K562 (cell line): ENCODE results near the gene C1QA.

Source experiments
- NCOA6 ChIP-seq: fragments of 450-650 bp; IDR thresholded peaks from 2 replicates; pipeline ENCODE4 v1.6.1; 2017; ENCODE audit warnings: mild to moderate bottlenecking
- POLR2AphosphoS5 ChIP-seq: IDR thresholded peaks from 2 replicates; pipeline ENCODE4 v1.6.1; 2011; ENCODE audit warnings: mild to moderate bottlenecking, low read depth, low read length, moderate library complexity; ENCODE audit not compliant: control insufficient read depth, insufficient read depth
- SIRT6 ChIP-seq: IDR thresholded peaks from one replicate; pipeline ENCODE4 v1.6.1; 2012; ENCODE audit warnings: low read depth, mild to moderate bottlenecking, control low read depth, inconsistent platforms, low read length, moderate library complexity
- YY1 ChIP-seq, 3 experiments: IDR thresholded peaks; 2 replicates each; pipeline ENCODE4 v1.6.1; 2011; ENCODE audit warnings: low read length in 2 of 3, mild to moderate bottlenecking in 2 of 3, moderate library complexity in 2 of 3, borderline replicate concordance in 1 of 3, control low read depth in 1 of 3, low read depth in 1 of 3; ENCODE audit not compliant: insufficient read depth in 3 of 3, insufficient replicate concordance in 2 of 3, control insufficient read depth in 1 of 3, insufficient read length in 1 of 3; ENCODE audit errors: extremely low read depth in 1 of 3
- ZFX ChIP-seq: sonication (generic); formaldehyde crosslinking; IDR thresholded peaks from 2 replicates; pipeline ENCODE4 v1.8.0; 2022; ENCODE audit warnings: mild to moderate bottlenecking, missing genetic modification reagents, moderate library complexity
- TF ChIP-seq, protein P1 (sequence below): fragments of 450-650 bp; conservative IDR thresholded peaks from 2 replicates; pipeline ENCODE4 v1.6.1; 2016; ENCODE audit warnings: missing genetic modification characterization, low read depth, mild to moderate bottlenecking, control low read depth, missing compliant biosample characterization
- TF ChIP-seq, protein P2 (sequence below): fragments of 450-650 bp; formaldehyde crosslinking; IDR thresholded peaks from 2 replicates; pipeline ENCODE4 v1.4.0; 2020; ENCODE audit warnings: mild to moderate bottlenecking, moderate library complexity
- TF ChIP-seq, protein P3 (sequence below): sonication (generic); formaldehyde crosslinking; IDR thresholded peaks from 2 replicates; pipeline ENCODE4 v1.8.1; 2022; ENCODE audit warnings: missing genetic modification reagents
- TF ChIP-seq, protein P4 (sequence below): fragments of 450-650 bp; IDR thresholded peaks from 2 replicates; pipeline ENCODE4 v1.6.1; 2016; ENCODE audit warnings: borderline replicate concordance

DNA sequence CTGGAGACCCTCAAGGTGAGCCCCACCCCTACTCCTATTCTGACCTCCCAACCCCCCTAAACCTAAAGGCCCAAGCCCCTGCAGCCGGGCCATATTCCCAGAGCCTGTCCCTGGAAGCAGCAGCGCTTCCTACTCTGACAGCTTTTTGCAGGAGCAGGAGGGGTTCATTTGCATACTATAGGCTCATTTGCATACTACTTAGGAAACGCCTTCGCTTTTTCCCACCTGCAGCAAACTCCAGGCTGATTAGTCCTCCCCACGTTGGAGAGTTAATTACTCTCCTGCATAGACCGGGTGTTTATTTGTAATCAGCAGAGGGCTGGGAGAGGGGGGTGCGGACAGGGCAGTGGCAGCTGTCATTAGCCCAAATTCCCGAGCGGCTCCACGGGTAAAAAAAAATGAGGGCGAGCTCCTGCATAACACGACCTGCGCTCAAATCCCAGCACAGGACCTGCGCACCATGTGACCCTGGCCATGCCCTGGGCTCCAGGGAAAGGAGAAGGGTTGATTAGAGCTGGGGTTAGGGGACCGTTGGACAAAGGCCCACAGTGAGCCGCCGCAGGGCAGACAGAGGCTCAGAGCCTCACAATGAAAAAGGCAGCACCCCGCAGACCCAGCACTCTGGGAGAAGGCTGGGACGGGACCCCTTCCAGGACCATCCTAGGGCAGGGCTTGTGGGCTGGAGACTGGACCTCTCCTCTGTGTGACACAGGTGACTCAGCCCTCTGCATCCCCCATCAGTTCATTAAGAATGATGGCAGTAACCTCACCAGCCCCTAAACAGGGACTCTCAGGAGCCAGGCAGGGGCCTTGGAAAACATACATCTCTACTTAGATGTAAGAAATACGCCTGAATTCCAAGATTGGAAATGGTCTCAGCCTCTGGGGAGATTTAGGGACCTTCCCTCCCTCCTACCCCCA is 9.9 kb upstream of the C1QA start:
- no peak for TF ChIP-seq ZFX (CRISPR knock-in tag)
- TF ChIP-seq NCOA6, result no peak
- TF ChIP-seq, protein P1, sequence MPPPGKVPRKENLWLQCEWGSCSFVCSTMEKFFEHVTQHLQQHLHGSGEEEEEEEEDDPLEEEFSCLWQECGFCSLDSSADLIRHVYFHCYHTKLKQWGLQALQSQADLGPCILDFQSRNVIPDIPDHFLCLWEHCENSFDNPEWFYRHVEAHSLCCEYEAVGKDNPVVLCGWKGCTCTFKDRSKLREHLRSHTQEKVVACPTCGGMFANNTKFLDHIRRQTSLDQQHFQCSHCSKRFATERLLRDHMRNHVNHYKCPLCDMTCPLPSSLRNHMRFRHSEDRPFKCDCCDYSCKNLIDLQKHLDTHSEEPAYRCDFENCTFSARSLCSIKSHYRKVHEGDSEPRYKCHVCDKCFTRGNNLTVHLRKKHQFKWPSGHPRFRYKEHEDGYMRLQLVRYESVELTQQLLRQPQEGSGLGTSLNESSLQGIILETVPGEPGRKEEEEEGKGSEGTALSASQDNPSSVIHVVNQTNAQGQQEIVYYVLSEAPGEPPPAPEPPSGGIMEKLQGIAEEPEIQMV (tag), result no peak
- TF ChIP-seq YY1 (IDR thresholded peaks at IDR 0.05; ENCODE audit: borderline replicate concordance in 1 of 3, control insufficient read depth in 1 of 3, extremely low read depth in 1 of 3, insufficient read depth in 3 of 3, insufficient read length in 1 of 3, insufficient replicate concordance in 2 of 3, low read depth in 1 of 3, low read length in 2 of 3), result no peak
- TF ChIP-seq SIRT6, result no peak
- TF ChIP-seq, protein P2, sequence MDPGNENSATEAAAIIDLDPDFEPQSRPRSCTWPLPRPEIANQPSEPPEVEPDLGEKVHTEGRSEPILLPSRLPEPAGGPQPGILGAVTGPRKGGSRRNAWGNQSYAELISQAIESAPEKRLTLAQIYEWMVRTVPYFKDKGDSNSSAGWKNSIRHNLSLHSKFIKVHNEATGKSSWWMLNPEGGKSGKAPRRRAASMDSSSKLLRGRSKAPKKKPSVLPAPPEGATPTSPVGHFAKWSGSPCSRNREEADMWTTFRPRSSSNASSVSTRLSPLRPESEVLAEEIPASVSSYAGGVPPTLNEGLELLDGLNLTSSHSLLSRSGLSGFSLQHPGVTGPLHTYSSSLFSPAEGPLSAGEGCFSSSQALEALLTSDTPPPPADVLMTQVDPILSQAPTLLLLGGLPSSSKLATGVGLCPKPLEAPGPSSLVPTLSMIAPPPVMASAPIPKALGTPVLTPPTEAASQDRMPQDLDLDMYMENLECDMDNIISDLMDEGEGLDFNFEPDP (CRISPR knock-in tag), result no peak
- TF ChIP-seq, protein P3, sequence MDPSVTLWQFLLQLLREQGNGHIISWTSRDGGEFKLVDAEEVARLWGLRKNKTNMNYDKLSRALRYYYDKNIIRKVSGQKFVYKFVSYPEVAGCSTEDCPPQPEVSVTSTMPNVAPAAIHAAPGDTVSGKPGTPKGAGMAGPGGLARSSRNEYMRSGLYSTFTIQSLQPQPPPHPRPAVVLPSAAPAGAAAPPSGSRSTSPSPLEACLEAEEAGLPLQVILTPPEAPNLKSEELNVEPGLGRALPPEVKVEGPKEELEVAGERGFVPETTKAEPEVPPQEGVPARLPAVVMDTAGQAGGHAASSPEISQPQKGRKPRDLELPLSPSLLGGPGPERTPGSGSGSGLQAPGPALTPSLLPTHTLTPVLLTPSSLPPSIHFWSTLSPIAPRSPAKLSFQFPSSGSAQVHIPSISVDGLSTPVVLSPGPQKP (CRISPR knock-in tag), result no peak
- TF ChIP-seq, protein P4, sequence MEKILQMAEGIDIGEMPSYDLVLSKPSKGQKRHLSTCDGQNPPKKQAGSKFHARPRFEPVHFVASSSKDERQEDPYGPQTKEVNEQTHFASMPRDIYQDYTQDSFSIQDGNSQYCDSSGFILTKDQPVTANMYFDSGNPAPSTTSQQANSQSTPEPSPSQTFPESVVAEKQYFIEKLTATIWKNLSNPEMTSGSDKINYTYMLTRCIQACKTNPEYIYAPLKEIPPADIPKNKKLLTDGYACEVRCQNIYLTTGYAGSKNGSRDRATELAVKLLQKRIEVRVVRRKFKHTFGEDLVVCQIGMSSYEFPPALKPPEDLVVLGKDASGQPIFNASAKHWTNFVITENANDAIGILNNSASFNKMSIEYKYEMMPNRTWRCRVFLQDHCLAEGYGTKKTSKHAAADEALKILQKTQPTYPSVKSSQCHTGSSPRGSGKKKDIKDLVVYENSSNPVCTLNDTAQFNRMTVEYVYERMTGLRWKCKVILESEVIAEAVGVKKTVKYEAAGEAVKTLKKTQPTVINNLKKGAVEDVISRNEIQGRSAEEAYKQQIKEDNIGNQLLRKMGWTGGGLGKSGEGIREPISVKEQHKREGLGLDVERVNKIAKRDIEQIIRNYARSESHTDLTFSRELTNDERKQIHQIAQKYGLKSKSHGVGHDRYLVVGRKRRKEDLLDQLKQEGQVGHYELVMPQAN, result no peak
- no peak for TF ChIP-seq POLR2AphosphoS5
